Liver (tissue), 3 donors: Measurements from ENCODE around the gene ADAM8.

Experiments used
- CTCF ChIP-seq: fragments of 150-350 bp; IDR thresholded peaks from 2 replicates; pipeline ENCODE4 v1.5.1; 2017; ENCODE audit warnings: improper control_type of control experiment, low read depth, low read length; ENCODE audit not compliant: missing input control
- FOXA2 ChIP-seq: IDR thresholded peaks from 2 replicates; pipeline ENCODE4 v1.6.1; 2016; ENCODE audit warnings: antibody characterized with exemption
- JUND ChIP-seq, 2 donors: IDR thresholded peaks; 2 replicates each; pipeline ENCODE4 v1.6.1; 2016; ENCODE audit warnings: antibody characterized with exemption in 2 of 2
- MAX ChIP-seq: IDR thresholded peaks from 2 replicates; pipeline ENCODE4 v1.6.1; 2016; ENCODE audit warnings: antibody characterized with exemption
- RAD21 ChIP-seq, 2 donors: IDR thresholded peaks; 2 replicates each; pipeline ENCODE4 v1.6.1; 2016; ENCODE audit warnings: antibody characterized with exemption in 2 of 2, mild to moderate bottlenecking in 2 of 2
- SP1 ChIP-seq: IDR thresholded peaks from 2 replicates; pipeline ENCODE4 v1.6.1; 2018; ENCODE audit warnings: antibody characterized with exemption, mild to moderate bottlenecking
- TAF1 ChIP-seq: conservative IDR thresholded peaks from 2 replicates; pipeline ENCODE4 v1.6.1; 2016; ENCODE audit warnings: antibody characterized with exemption, mild to moderate bottlenecking
- TF ChIP-seq, protein P1 (sequence below): IDR thresholded peaks from 2 replicates; pipeline ENCODE4 v1.6.1; 2016; ENCODE audit warnings: antibody characterized with exemption
- TF ChIP-seq, protein P2 (sequence below): IDR thresholded peaks from 2 replicates; pipeline ENCODE4 v1.6.1; 2016; ENCODE audit warnings: antibody characterized with exemption, mild to moderate bottlenecking
- donor health status: healthy.
- donor health status: healthy.

- TF ChIP-seq CTCF (peak; percentile 14), JUND (IDR thresholded peaks at IDR 0.05) (no peak), FOXA2 (no peak), MAX (no peak), TAF1 (no peak), RAD21 (IDR thresholded peaks at IDR 0.05) (peak in 1 of 2 donors; percentile 67), SP1 (no peak)
- TF ChIP-seq, protein P1, sequence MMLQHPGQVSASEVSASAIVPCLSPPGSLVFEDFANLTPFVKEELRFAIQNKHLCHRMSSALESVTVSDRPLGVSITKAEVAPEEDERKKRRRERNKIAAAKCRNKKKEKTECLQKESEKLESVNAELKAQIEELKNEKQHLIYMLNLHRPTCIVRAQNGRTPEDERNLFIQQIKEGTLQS = no peak
- TF ChIP-seq, protein P2, sequence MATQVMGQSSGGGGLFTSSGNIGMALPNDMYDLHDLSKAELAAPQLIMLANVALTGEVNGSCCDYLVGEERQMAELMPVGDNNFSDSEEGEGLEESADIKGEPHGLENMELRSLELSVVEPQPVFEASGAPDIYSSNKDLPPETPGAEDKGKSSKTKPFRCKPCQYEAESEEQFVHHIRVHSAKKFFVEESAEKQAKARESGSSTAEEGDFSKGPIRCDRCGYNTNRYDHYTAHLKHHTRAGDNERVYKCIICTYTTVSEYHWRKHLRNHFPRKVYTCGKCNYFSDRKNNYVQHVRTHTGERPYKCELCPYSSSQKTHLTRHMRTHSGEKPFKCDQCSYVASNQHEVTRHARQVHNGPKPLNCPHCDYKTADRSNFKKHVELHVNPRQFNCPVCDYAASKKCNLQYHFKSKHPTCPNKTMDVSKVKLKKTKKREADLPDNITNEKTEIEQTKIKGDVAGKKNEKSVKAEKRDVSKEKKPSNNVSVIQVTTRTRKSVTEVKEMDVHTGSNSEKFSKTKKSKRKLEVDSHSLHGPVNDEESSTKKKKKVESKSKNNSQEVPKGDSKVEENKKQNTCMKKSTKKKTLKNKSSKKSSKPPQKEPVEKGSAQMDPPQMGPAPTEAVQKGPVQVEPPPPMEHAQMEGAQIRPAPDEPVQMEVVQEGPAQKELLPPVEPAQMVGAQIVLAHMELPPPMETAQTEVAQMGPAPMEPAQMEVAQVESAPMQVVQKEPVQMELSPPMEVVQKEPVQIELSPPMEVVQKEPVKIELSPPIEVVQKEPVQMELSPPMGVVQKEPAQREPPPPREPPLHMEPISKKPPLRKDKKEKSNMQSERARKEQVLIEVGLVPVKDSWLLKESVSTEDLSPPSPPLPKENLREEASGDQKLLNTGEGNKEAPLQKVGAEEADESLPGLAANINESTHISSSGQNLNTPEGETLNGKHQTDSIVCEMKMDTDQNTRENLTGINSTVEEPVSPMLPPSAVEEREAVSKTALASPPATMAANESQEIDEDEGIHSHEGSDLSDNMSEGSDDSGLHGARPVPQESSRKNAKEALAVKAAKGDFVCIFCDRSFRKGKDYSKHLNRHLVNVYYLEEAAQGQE = no peak
Measured at GRCh38 chr10:133257489-133258065, 19.1 kb downstream of the ADAM8 start.
